Gastrocnemius medialis (tissue), 4 donors: Measurements from ENCODE around the gene CLDN15.

Experiments used
- CTCF ChIP-seq, 5 experiments: fragments of 450-650 bp in 3 of 5; fragments of 200-600 bp in 2 of 5; sonication (generic) in 2 of 5; IDR thresholded peaks in 4 of 5; conservative IDR thresholded peaks in 1 of 5; 1 replicate in 4 of 5; 2 replicates in 1 of 5; pipeline ENCODE4 v1.5.1; 2016 to 2019; ENCODE audit warnings: antibody characterized with exemption in 5 of 5, mild to moderate bottlenecking in 3 of 5, moderate library complexity in 3 of 5
- POLR2A ChIP-seq, 2 donors: fragments of 450-650 bp; IDR thresholded peaks; one replicate each; pipeline ENCODE4 v1.6.1; 2017; ENCODE audit warnings: antibody characterized with exemption in 2 of 2, mild to moderate bottlenecking in 2 of 2, moderate library complexity in 2 of 2

DNA sequence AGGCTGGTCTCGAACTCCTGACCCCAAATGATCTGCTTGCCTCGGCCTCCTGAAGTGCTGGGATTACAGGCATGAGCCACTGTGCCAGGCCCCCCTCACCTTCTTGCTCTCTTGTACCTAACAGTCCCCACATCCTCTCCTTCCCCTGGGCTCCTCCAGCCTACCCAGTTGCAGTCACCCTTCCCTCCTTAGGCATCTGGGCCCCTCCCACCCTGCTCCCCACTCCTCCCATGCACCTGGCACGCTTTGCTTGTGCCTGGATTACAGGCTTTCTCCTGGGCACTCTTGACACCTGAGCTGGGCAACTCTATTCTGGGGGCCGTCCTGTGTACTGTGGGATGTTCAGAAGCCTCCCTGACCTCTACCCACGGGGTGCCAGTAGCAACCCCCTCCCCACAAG is 3.0 kb downstream of the CLDN15 start:
- TF ChIP-seq CTCF (IDR thresholded peaks at IDR 0.05 in 4 of 5, conservative IDR thresholded peaks at IDR 0.05 in 1 of 5) (no peak), POLR2A (IDR thresholded peaks at IDR 0.05) (no peak)
